Body of pancreas (tissue), 4 donors: ENCODE data around the gene HSFX4.

Experiments
- POLR2A ChIP-seq, 3 donors: fragments of 450-650 bp; IDR thresholded peaks; one replicate each; pipeline ENCODE4 v1.6.1; 2016; ENCODE audit warnings: antibody characterized with exemption in 3 of 3, mild to moderate bottlenecking in 2 of 3
- TF ChIP-seq, protein P1 (sequence below), 7 experiments: fragments of 450-650 bp in 4 of 7; fragments of 200-600 bp in 3 of 7; sonication (generic) in 3 of 7; IDR thresholded peaks; one replicate each; pipeline ENCODE4 v1.5.1; 2016 to 2019; ENCODE audit warnings: antibody characterized with exemption in 7 of 7

DNA sequence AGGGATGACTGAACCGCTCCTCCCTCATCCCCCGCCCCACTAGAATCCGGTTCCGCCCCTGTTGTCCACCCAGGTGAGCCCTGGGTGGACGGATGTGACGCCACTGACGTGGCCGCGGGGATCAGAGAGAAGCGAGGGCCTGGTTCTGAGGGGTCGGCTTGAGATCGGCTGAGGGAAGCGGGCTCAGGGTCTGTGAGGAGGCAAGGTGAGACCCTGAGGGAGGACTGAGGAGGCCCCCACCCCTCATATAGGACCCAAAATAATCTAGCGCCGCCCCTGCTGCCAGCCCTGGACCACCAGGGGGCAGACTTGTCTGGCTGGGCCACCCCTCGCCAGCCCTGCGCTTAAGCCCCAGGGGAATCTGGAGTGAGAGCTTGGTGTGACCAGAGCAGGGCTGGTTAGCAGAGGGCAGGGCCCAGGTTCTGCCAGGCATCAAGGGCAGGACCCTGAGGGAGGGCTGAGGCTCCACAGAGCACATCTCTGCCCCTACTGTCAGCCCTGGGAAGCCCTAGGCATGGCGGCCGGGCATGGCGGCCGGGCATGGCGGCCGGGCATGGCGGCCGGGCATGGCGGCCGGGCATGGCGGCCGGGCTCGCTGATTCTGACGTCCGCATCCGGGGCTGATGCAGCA is 48.2 kb upstream of the HSFX4 start, which contains the start of gene MAGEA8:
- TF ChIP-seq, protein P1, sequence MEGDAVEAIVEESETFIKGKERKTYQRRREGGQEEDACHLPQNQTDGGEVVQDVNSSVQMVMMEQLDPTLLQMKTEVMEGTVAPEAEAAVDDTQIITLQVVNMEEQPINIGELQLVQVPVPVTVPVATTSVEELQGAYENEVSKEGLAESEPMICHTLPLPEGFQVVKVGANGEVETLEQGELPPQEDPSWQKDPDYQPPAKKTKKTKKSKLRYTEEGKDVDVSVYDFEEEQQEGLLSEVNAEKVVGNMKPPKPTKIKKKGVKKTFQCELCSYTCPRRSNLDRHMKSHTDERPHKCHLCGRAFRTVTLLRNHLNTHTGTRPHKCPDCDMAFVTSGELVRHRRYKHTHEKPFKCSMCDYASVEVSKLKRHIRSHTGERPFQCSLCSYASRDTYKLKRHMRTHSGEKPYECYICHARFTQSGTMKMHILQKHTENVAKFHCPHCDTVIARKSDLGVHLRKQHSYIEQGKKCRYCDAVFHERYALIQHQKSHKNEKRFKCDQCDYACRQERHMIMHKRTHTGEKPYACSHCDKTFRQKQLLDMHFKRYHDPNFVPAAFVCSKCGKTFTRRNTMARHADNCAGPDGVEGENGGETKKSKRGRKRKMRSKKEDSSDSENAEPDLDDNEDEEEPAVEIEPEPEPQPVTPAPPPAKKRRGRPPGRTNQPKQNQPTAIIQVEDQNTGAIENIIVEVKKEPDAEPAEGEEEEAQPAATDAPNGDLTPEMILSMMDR (IDR thresholded peaks at IDR 0.05), result no peak
- TF ChIP-seq POLR2A (IDR thresholded peaks at IDR 0.05), result no peak
